Measurements from ENCODE around the gene FUCA1. TPM values are rescaled to one million over a fixed set of nuclear protein-coding genes. Genes with fewer than 3 reads are reported as not detected.

The FUCA1 gene
- polyA plus RNA-seq: 10 to 100 TPM; 24.3 to 27.7 (median 26.1) TPM

- H3K27me3 Mint-ChIP-seq (ENCODE audit: low read depth in 3 of 3): peaks cover 2 to 4% (median 3%) of the 10 kb centered on the region in 3 donors
- peak within 1 kb of the TSS; percentile 76 to 96 (median 86) for H3K27ac Mint-ChIP-seq
- no peaks in the 10 kb centered on the region for H3K9me3 Mint-ChIP-seq
- peaks cover under 1 to 7% (median 4%) of the 10 kb centered on the region in 3 donors for H3K36me3 Mint-ChIP-seq
- DNase-seq: peak; percentile 95 to 97 (median 96)
- H3K4me3 Mint-ChIP-seq: peak within 1 kb of the TSS; percentile 84 to 96 (median 90)
- H3K4me1 Mint-ChIP-seq: peaks cover 31 to 36% of the 10 kb centered on the region in 2 donors
Observed at GRCh38 chr1:23867895-23868556, at the start of gene FUCA1. Gene FUCA1 (minus strand): TSS chr1:23868290. CDS start chr1:23868286, 4 bp downstream.

GRCh38 chr1:23916209-23917131 lies 48.4 kb upstream of the FUCA1 start:
- H3K4me3 Mint-ChIP-seq: no peak overlapping the region
- H3K27ac Mint-ChIP-seq: peak overlapping the region in 3 of 6 donors; percentile 18 to 29 (median 24)
- peaks cover 0 to 3% (median 0%) of the 10 kb centered on the region in 3 donors for H3K36me3 Mint-ChIP-seq
- H3K9me3 Mint-ChIP-seq: no peaks in the 10 kb centered on the region
- DNase-seq: peak; percentile 63 to 74 (median 70)
- H3K27me3 Mint-ChIP-seq (ENCODE audit: low read depth in 3 of 3): peaks cover 0 to 9% (median 4%) of the 10 kb centered on the region in 3 donors
- peaks cover 36 to 48% of the 10 kb centered on the region in 2 donors for H3K4me1 Mint-ChIP-seq

- no peak overlapping the region for H3K4me3 Mint-ChIP-seq
- H3K36me3 Mint-ChIP-seq: peaks cover 0 to 3% (median 0%) of the 10 kb centered on the region in 3 donors
- peaks cover 0 to 11% (median 6%) of the 10 kb centered on the region in 3 donors for H3K27me3 Mint-ChIP-seq (ENCODE audit: low read depth in 3 of 3)
- H3K27ac Mint-ChIP-seq: no peak overlapping the region
- peaks cover 46 to 58% of the 10 kb centered on the region in 2 donors for H3K4me1 Mint-ChIP-seq
- H3K9me3 Mint-ChIP-seq: no peaks in the 10 kb centered on the region
- no peak for DNase-seq
Observed at GRCh38 chr1:23915466-23915865, 47.4 kb upstream of the FUCA1 start.

GRCh38 chr1:23914921-23915320 lies 46.8 kb upstream of the FUCA1 start:
- peaks cover 51 to 63% of the 10 kb centered on the region in 2 donors for H3K4me1 Mint-ChIP-seq
- no peak for DNase-seq
- peaks cover 0 to 3% (median 0%) of the 10 kb centered on the region in 3 donors for H3K36me3 Mint-ChIP-seq
- H3K27ac Mint-ChIP-seq: peak overlapping the region in 4 of 6 donors; percentile 15 to 70 (median 60)
- peak overlapping the region in 1 of 5 donors; percentile 18 for H3K4me3 Mint-ChIP-seq
- H3K27me3 Mint-ChIP-seq (ENCODE audit: low read depth in 3 of 3): peaks cover 0 to 13% (median 6%) of the 10 kb centered on the region in 3 donors
- no peaks in the 10 kb centered on the region for H3K9me3 Mint-ChIP-seq

GRCh38 chr1:23913212-23913880 lies 45.3 kb upstream of the FUCA1 start, which contains the start of gene CNR2:
Gene CNR2 (minus strand): TSS chr1:23913362. CDS start chr1:23875617, 37,745 bp downstream.
- DNase-seq: peak; percentile 41 to 57 (median 44)
- Mint-ChIP-seq H3K9me3 (no peaks in the 10 kb centered on the region), H3K27ac (peak within 1 kb of the TSS; percentile 27 to 92 (median 86)), H3K4me3 (peak within 1 kb of the TSS; percentile 82 to 90 (median 87)), H3K4me1 (peaks cover 66 to 79% of the 10 kb centered on the region in 2 donors), H3K36me3 (peaks cover 0 to 3% (median 0%) of the 10 kb centered on the region in 3 donors), H3K27me3 (ENCODE audit: low read depth in 3 of 3) (peaks cover 2 to 15% (median 8%) of the 10 kb centered on the region in 3 donors)

GRCh38 chr1:23911921-23912320 lies 43.8 kb upstream of the FUCA1 start:
- Mint-ChIP-seq H3K9me3 (no peaks in the 10 kb centered on the region), H3K27ac (peak overlapping the region; percentile 27 to 92 (median 86)), H3K27me3 (ENCODE audit: low read depth in 3 of 3) (peaks cover 2 to 15% (median 11%) of the 10 kb centered on the region in 3 donors), H3K36me3 (peaks cover 0 to 3% (median 1%) of the 10 kb centered on the region in 3 donors), H3K4me1 (peaks cover 67 to 79% of the 10 kb centered on the region in 2 donors), H3K4me3 (peak overlapping the region; percentile 82 to 90 (median 87))
- no peak for DNase-seq

- Mint-ChIP-seq H3K4me3 (peak overlapping the region; percentile 84 to 90 (median 88)), H3K27me3 (ENCODE audit: low read depth in 3 of 3) (peaks cover 2 to 15% (median 11%) of the 10 kb centered on the region in 3 donors), H3K27ac (peak overlapping the region; percentile 27 to 88 (median 85)), H3K9me3 (no peaks in the 10 kb centered on the region), H3K4me1 (peaks cover 69 to 75% of the 10 kb centered on the region in 2 donors), H3K36me3 (peaks cover 3 to 10% (median 4%) of the 10 kb centered on the region in 3 donors)
- DNase-seq: no peak
Observed at GRCh38 chr1:23910553-23911246, 42.6 kb upstream of the FUCA1 start.

- Mint-ChIP-seq H3K4me1 (peaks cover 71 to 81% of the 10 kb centered on the region in 2 donors), H3K4me3 (peak overlapping the region; percentile 76 to 90 (median 88)), H3K27me3 (ENCODE audit: low read depth in 3 of 3) (peaks cover 2 to 15% (median 11%) of the 10 kb centered on the region in 3 donors), H3K36me3 (peaks cover 3 to 12% (median 4%) of the 10 kb centered on the region in 3 donors), H3K9me3 (no peaks in the 10 kb centered on the region), H3K27ac (peak overlapping the region; percentile 27 to 87 (median 72))
- peak in 2 of 3 donors; percentile 25 to 30 for DNase-seq
Observed at GRCh38 chr1:23910144-23910543, 42.1 kb upstream of the FUCA1 start.

GRCh38 chr1:23909412-23909811 lies 41.3 kb upstream of the FUCA1 start:
- Mint-ChIP-seq H3K9me3 (no peaks in the 10 kb centered on the region), H3K4me1 (peaks cover 73 to 81% of the 10 kb centered on the region in 2 donors), H3K27ac (peak overlapping the region; percentile 40 to 86 (median 74)), H3K4me3 (peak overlapping the region; percentile 76 to 90 (median 88)), H3K36me3 (peaks cover 3 to 17% (median 8%) of the 10 kb centered on the region in 3 donors), H3K27me3 (ENCODE audit: low read depth in 3 of 3) (peaks cover 2 to 16% (median 8%) of the 10 kb centered on the region in 3 donors)
- no peak for DNase-seq

- Mint-ChIP-seq H3K27me3 (ENCODE audit: low read depth in 3 of 3) (peaks cover 2 to 21% (median 8%) of the 10 kb centered on the region in 3 donors), H3K4me1 (peaks cover 74 to 79% of the 10 kb centered on the region in 2 donors), H3K9me3 (no peaks in the 10 kb centered on the region), H3K4me3 (peak overlapping the region; percentile 76 to 90 (median 88)), H3K27ac (peak overlapping the region; percentile 42 to 86 (median 80)), H3K36me3 (peaks cover 4 to 21% (median 10%) of the 10 kb centered on the region in 3 donors)
- peak; percentile 37 to 43 (median 43) for DNase-seq
Observed at GRCh38 chr1:23908453-23909341, 40.6 kb upstream of the FUCA1 start.

GRCh38 chr1:23906731-23907130 lies 38.6 kb upstream of the FUCA1 start:
- no peak overlapping the region for H3K4me3 Mint-ChIP-seq
- H3K27me3 Mint-ChIP-seq (ENCODE audit: low read depth in 3 of 3): peaks cover 4 to 19% (median 15%) of the 10 kb centered on the region in 3 donors
- H3K4me1 Mint-ChIP-seq: peaks cover 69 to 73% of the 10 kb centered on the region in 2 donors
- H3K27ac Mint-ChIP-seq: peak overlapping the region in 1 of 6 donors; percentile 4
- H3K9me3 Mint-ChIP-seq: no peaks in the 10 kb centered on the region
- no peak for DNase-seq
- peaks cover 4 to 25% (median 13%) of the 10 kb centered on the region in 3 donors for H3K36me3 Mint-ChIP-seq
